ENCODE results near the gene LIX1.

GRCh38 chr5:97121848-97122247, 20.6 kb downstream of the LIX1 start:
- TF ChIP-seq ZNF280D (tag by site-specific recombination; IDR thresholded peaks at IDR 0.05) = no peak
- TF ChIP-seq, protein P1, sequence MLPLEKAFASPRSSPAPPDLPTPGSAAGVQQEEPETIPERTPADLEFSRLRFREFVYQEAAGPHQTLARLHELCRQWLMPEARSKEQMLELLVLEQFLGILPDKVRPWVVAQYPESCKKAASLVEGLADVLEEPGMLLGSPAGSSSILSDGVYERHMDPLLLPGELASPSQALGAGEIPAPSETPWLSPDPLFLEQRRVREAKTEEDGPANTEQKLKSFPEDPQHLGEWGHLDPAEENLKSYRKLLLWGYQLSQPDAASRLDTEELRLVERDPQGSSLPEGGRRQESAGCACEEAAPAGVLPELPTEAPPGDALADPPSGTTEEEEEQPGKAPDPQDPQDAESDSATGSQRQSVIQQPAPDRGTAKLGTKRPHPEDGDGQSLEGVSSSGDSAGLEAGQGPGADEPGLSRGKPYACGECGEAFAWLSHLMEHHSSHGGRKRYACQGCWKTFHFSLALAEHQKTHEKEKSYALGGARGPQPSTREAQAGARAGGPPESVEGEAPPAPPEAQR (tag by site-specific recombination; IDR thresholded peaks at IDR 0.05) = no peak
- TF ChIP-seq, protein P2, sequence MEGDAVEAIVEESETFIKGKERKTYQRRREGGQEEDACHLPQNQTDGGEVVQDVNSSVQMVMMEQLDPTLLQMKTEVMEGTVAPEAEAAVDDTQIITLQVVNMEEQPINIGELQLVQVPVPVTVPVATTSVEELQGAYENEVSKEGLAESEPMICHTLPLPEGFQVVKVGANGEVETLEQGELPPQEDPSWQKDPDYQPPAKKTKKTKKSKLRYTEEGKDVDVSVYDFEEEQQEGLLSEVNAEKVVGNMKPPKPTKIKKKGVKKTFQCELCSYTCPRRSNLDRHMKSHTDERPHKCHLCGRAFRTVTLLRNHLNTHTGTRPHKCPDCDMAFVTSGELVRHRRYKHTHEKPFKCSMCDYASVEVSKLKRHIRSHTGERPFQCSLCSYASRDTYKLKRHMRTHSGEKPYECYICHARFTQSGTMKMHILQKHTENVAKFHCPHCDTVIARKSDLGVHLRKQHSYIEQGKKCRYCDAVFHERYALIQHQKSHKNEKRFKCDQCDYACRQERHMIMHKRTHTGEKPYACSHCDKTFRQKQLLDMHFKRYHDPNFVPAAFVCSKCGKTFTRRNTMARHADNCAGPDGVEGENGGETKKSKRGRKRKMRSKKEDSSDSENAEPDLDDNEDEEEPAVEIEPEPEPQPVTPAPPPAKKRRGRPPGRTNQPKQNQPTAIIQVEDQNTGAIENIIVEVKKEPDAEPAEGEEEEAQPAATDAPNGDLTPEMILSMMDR (tag by site-specific recombination; IDR thresholded peaks at IDR 0.05) = no peak
- TF ChIP-seq REPIN1 (tag by site-specific recombination; IDR thresholded peaks at IDR 0.05; ENCODE audit: low read depth) = no peak
- TF ChIP-seq, protein P3, sequence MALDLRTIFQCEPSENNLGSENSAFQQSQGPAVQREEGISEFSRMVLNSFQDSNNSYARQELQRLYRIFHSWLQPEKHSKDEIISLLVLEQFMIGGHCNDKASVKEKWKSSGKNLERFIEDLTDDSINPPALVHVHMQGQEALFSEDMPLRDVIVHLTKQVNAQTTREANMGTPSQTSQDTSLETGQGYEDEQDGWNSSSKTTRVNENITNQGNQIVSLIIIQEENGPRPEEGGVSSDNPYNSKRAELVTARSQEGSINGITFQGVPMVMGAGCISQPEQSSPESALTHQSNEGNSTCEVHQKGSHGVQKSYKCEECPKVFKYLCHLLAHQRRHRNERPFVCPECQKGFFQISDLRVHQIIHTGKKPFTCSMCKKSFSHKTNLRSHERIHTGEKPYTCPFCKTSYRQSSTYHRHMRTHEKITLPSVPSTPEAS (tag by site-specific recombination; IDR thresholded peaks at IDR 0.05) = no peak
